Measurements from ENCODE around the gene MAGI2. TPM values are rescaled to one million over a fixed set of nuclear protein-coding genes. Genes with fewer than 3 reads are reported as not detected.

Gene MAGI2
- total and polyA plus RNA-seq, 2 donors (not counting 3 experiments of a cell fraction or from before 2014, with no cell fraction given) = 0.28 to 6.0 TPM

DNA sequence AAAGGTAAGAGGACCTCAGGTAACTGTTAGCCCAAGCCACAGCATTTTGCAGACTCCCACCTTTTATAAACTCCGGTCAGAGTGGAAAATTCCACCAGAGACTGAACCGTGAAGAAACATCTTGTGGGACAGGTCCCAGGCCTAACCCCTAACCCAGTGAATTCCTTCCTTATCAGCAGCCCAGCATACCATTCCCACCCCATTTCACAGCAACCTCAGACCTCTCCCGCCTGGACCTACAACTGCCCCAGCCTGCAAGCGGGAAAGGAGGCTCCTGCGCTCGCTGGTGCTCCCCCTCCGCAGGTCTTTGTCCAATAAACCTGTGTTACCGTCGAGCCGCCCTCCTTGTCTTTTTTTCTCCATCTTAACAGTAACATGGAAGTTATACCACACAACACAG, 736.6 kb downstream of the MAGI2 start:
- CTCF ChIA-PET = no interaction called here
- Histone ChIP-seq H3K79me2 (ENCODE audit: control insufficient read depth, insufficient read depth, low read length) (no peaks in the 10 kb centered on the region), H3K4me2 (ENCODE audit: insufficient read depth, low read length) (no peak overlapping the region), H3K9me3 (replicated peaks; ENCODE audit: control insufficient read depth, insufficient read depth, low read length) (no peaks in the 10 kb centered on the region), H3K27me3 (ENCODE audit: control insufficient read depth in 2 of 2, insufficient read depth in 2 of 2, low read length in 2 of 2) (no peaks in the 10 kb centered on the region), H3K4me3 (replicated peaks in 1 of 3; ENCODE audit: insufficient read depth in 1 of 3, low read depth in 1 of 3, low read length in 3 of 3) (no peak overlapping the region), H3K4me1 (ENCODE audit: control insufficient read depth, extremely low read depth, insufficient read depth, low read length) (no peaks in the 10 kb centered on the region), H3K9ac (replicated peaks; ENCODE audit: extremely low read depth, insufficient read depth, low read length) (no peak overlapping the region), H3K9me1 (replicated peaks; ENCODE audit: control insufficient read depth, extremely low read depth, insufficient read depth, low read length) (no peaks in the 10 kb centered on the region), H3K36me3 (ENCODE audit: control insufficient read depth in 2 of 2, extremely low read depth in 1 of 2, insufficient read depth in 2 of 2, low read length in 2 of 2) (no peaks in the 10 kb centered on the region), H3K27ac (ENCODE audit: insufficient read depth, low read depth, low read length) (no peak overlapping the region), H4K20me1 (replicated peaks; ENCODE audit: control insufficient read depth, extremely low read depth, insufficient read depth, low read length) (no peaks in the 10 kb centered on the region), H2AFZ (ENCODE audit: low read depth, low read length) (no peak overlapping the region)
- TF ChIP-seq, protein P1, sequence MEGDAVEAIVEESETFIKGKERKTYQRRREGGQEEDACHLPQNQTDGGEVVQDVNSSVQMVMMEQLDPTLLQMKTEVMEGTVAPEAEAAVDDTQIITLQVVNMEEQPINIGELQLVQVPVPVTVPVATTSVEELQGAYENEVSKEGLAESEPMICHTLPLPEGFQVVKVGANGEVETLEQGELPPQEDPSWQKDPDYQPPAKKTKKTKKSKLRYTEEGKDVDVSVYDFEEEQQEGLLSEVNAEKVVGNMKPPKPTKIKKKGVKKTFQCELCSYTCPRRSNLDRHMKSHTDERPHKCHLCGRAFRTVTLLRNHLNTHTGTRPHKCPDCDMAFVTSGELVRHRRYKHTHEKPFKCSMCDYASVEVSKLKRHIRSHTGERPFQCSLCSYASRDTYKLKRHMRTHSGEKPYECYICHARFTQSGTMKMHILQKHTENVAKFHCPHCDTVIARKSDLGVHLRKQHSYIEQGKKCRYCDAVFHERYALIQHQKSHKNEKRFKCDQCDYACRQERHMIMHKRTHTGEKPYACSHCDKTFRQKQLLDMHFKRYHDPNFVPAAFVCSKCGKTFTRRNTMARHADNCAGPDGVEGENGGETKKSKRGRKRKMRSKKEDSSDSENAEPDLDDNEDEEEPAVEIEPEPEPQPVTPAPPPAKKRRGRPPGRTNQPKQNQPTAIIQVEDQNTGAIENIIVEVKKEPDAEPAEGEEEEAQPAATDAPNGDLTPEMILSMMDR (IDR thresholded peaks at IDR 0.05; ENCODE audit: extremely low read depth in 1 of 2, insufficient read depth in 1 of 2, low read depth in 1 of 2, low read length in 2 of 2) = no peak
- TF ChIP-seq POLR2AphosphoS5 (IDR thresholded peaks at IDR 0.05; ENCODE audit: insufficient read depth, low read depth, low read length) = no peak
- TF ChIP-seq EZH2 (IDR thresholded peaks at IDR 0.05; ENCODE audit: borderline replicate concordance, low read depth, low read length, severe bottlenecking) = no peak
- TF ChIP-seq, protein P2, sequence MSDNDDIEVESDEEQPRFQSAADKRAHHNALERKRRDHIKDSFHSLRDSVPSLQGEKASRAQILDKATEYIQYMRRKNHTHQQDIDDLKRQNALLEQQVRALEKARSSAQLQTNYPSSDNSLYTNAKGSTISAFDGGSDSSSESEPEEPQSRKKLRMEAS (IDR thresholded peaks at IDR 0.05; ENCODE audit: insufficient read depth, insufficient read length) = no peak
- no peak for TF ChIP-seq MYC (IDR thresholded peaks at IDR 0.05; ENCODE audit: low read depth, low read length)
- TF ChIP-seq GATA2 (IDR thresholded peaks at IDR 0.05; ENCODE audit: insufficient read depth, insufficient read length, low read depth, low read length) = no peak
- no peak for TF ChIP-seq JUN (IDR thresholded peaks at IDR 0.05; ENCODE audit: borderline replicate concordance, insufficient read depth, insufficient read length, low read depth)
- no peak for TF ChIP-seq FOS (IDR thresholded peaks at IDR 0.05; ENCODE audit: borderline replicate concordance, insufficient read depth, low read length)
- no peak for TF ChIP-seq POLR2A (IDR thresholded peaks at IDR 0.05; ENCODE audit: low read depth, low read length)
- no peak for FAIRE-seq
- intact Hi-C loops (cut with micrococcal nuclease) = no loop called here
- POLR2A ChIA-PET = no interaction called here
- BruUV-seq (replicated peaks) = no TSS peak
- dilution Hi-C loops (cut with MboI; ENCODE audit: extremely low pct_ligation_motif_present, low sequenced_read_pairs) = no loop called here
- DNase-seq (ENCODE audit: low read depth, low spot score) = no peak
